Measurements from ENCODE around the gene TAF4B.

TAF4B gene

DNA sequence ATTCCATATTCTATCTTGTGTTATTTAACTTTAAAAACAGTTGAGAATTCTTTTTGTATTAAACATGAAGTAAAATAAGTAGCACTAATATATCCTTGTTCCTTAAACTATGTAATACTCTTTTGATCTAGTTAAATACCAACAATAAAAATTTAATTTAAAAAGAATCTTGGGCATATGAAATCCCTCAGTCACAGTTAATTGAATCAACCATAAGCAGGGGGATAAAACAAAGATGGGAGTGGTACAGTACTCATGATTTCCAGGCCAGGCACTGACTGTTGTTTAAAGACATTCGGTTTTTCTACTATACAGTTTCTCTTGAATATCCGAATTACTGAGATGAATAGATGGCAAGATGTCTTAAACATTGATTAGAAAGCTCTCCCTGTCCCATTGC lies 99.5 kb downstream of the TAF4B start:
- Histone ChIP-seq H3K27me3 (no peaks in the 10 kb centered on the region), H3K9me3 (no peaks in the 10 kb centered on the region), H3K4me2 (no peak overlapping the region), H3K4me3 (no peak overlapping the region), H3K36me3 (peaks cover 45% of the 10 kb centered on the region), H3K27ac (no peak overlapping the region), H3K4me1 (no peaks in the 10 kb centered on the region), H3K9ac (no peak overlapping the region), H4K20me1 (no peaks in the 10 kb centered on the region)
- TF ChIP-seq Cebpa-rat (IDR thresholded peaks at IDR 0.05), result no peak

DNA sequence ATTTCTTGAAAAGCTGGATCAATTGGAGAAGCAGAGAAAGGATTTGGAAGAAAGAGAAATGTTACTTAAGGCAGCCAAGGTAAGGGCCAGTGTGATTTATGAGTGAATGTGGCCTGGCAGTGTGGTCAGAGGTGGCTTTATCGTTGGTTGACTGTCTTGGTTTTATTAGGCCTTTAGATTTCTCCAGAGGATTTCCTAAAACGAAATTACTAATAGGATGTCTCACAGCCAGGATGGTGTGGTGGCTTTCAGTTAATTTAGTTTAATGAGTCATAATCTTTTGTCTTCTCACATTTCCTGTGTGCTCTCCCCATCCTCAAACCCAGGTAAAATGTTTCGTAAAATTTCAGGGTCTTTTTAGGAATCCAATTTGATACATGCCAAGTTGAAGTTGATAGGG lies 100.8 kb downstream of the TAF4B start:
- Histone ChIP-seq H3K4me2 (no peak overlapping the region), H3K36me3 (peaks cover 43% of the 10 kb centered on the region), H4K20me1 (no peaks in the 10 kb centered on the region), H3K9ac (no peak overlapping the region), H3K27ac (no peak overlapping the region), H3K9me3 (no peaks in the 10 kb centered on the region), H3K4me1 (no peaks in the 10 kb centered on the region), H3K4me3 (no peak overlapping the region), H3K27me3 (no peaks in the 10 kb centered on the region)
- TF ChIP-seq Cebpa-rat (IDR thresholded peaks at IDR 0.05), result no peak

DNA sequence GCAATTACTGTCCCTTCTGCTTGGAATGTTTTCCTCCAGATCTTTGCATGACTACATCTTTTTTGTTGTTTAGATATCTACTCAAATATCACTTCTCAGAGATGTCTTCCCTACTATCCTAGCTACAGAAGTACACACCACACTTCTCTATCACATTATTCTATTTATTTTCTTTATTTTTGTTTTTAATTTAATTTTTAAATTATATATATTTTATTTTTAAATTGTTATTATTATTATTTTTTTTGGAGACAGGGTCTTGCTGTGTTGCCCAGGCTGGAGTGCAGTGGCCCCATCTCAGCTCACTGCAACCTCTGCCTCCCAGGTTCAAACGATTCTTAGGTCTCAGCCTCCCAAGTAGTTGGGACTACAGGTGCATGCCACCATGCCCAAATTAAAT lies 106.7 kb downstream of the TAF4B start:
- H3K9me3 ChIP-seq, result no peaks in the 10 kb centered on the region
- H3K36me3 ChIP-seq, result peaks cover 50% of the 10 kb centered on the region
- H3K9ac ChIP-seq, result no peak overlapping the region
- H3K27ac ChIP-seq, result no peak overlapping the region
- H3K4me3 ChIP-seq, result no peak overlapping the region
- no peaks in the 10 kb centered on the region for H3K27me3 ChIP-seq
- no peaks in the 10 kb centered on the region for H3K4me1 ChIP-seq
- H4K20me1 ChIP-seq, result no peaks in the 10 kb centered on the region; the same call in 1 of the 2 replicates
- no peak overlapping the region for H3K4me2 ChIP-seq
- no peak for TF ChIP-seq Cebpa-rat (IDR thresholded peaks at IDR 0.05)

DNA sequence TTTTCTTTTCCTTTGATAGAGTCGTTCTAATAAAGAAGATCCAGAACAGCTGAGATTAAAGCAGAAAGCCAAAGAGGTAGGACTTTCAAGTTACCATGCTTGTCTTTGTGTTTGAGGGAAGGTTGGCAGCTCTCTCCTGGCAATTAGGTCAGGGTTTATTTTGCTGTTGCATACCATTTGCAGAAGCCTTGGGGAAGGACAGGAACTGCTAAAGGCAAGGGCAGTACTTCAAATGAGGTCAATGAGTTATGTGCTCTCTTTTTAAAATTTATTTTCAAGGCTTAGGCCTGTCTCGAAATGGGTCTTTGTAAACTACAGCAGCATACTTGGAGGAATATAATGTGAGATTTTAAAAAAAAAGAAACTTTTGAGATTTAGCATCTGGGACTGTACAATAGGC lies 108.9 kb downstream of the TAF4B start:
- H3K4me2 ChIP-seq, result no peak overlapping the region
- no peak overlapping the region for H3K27ac ChIP-seq
- no peaks in the 10 kb centered on the region; the same call in 1 of the 2 replicates for H4K20me1 ChIP-seq
- peaks cover 30% of the 10 kb centered on the region for H3K36me3 ChIP-seq
- H3K27me3 ChIP-seq, result no peaks in the 10 kb centered on the region
- H3K4me3 ChIP-seq, result no peak overlapping the region
- H3K9me3 ChIP-seq, result no peaks in the 10 kb centered on the region
- no peak overlapping the region for H3K9ac ChIP-seq
- no peak for TF ChIP-seq Cebpa-rat (IDR thresholded peaks at IDR 0.05)
- no peaks in the 10 kb centered on the region for H3K4me1 ChIP-seq

DNA sequence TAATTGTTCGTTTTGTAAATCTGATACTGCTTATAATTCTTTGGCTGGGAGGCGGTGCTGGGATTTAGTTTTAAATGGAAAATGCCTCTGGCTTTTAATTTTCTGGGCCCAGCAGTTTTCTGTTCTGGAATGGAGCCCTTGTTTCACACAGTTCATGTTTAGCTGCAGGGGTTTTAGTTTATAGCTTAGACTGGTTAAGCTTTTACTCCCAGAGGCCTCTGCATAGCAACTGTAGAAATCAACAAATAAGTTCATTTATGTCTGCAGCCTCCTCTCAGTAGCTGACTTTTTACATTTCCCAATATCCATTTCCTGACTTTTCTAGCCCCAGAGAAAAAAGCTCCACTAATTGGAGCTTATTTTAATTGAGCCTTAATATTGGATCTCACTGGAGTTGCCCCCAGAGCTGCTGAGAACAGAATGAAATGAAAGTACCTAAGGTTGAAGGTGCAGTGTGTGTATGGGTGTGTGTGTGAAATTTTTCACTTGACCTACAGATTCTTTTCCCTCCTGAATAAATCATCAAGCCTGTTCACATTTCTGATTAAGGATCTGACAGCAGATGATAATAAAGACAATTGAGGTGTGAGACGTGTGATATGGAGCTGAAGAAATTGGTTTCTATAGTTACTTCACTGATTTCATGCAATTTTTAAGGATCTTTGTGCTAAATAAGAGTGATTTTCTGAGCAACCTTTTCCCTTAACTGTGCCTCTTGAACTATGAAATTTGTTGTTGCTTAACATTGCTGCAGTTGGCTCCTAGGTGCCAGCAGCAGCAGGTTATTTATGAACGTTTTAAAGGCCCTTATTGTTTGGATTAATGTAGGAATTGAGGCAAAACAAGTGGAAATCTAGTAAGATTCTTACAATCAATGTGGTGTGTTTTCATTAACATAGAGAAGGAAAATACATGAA lies 109.6 kb downstream of the TAF4B start:
- no peak overlapping the region for H3K4me2 ChIP-seq
- H4K20me1 ChIP-seq, result no peaks in the 10 kb centered on the region; the same call in 1 of the 2 replicates
- H3K9ac ChIP-seq, result no peak overlapping the region
- no peaks in the 10 kb centered on the region for H3K9me3 ChIP-seq
- H3K4me1 ChIP-seq, result no peaks in the 10 kb centered on the region
- H3K36me3 ChIP-seq, result peaks cover 24% of the 10 kb centered on the region
- H3K4me3 ChIP-seq, result no peak overlapping the region
- no peak overlapping the region for H3K27ac ChIP-seq
- H3K27me3 ChIP-seq, result no peaks in the 10 kb centered on the region
- no peak for TF ChIP-seq Cebpa-rat (IDR thresholded peaks at IDR 0.05)

DNA sequence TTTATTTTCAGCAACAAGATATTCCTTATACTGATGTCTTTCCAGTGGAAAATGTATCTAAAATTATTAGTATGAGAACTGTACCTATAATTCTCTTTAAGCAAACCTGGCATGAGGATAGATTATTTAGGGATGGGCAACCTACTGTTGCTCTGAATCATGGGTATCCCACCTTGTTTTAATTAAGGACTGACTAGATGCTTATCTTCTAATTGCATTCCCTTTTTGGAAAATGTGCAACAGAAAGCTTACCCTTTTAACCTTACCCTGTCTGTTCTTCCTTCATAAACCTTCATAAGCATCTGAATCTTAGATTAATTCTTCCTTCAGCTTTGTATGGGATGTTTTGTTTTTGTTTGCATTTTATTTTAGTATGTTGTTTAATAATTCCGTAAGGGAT lies 110.3 kb downstream of the TAF4B start:
- TF ChIP-seq Cebpa-rat (IDR thresholded peaks at IDR 0.05), result no peak
- Histone ChIP-seq H3K4me1 (no peaks in the 10 kb centered on the region), H3K27me3 (no peaks in the 10 kb centered on the region), H3K27ac (no peak overlapping the region), H3K9ac (no peak overlapping the region), H3K4me2 (no peak overlapping the region), H4K20me1 (no peaks in the 10 kb centered on the region; the same call in 1 of the 2 replicates), H3K9me3 (no peaks in the 10 kb centered on the region), H3K36me3 (peaks cover 22% of the 10 kb centered on the region), H3K4me3 (no peak overlapping the region)

DNA sequence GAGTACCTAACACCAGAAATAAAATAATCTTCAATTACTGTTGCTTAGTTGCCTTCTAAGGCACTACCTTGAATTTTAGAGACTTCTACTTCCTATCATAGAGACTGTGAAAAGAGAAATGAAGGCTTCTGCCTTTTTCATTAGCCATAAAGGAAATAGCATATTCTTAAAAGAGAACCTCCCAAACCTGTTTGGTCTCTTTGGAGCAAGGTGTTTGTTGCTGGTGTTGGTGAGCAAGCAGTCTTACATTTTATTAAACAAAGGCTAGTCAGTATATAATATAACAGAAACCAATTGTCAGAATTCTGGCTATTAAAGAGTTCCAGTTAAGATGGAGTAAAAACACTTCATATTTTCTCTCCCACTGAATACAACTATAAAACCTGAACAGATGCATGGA lies 116.4 kb downstream of the TAF4B start:
- no peaks in the 10 kb centered on the region for H3K27me3 ChIP-seq
- no peak overlapping the region for H3K9ac ChIP-seq
- H3K9me3 ChIP-seq, result peaks cover 36% of the 10 kb centered on the region
- peaks cover 34% of the 10 kb centered on the region for H3K36me3 ChIP-seq
- H3K27ac ChIP-seq, result no peak overlapping the region
- H3K4me3 ChIP-seq, result no peak overlapping the region
- no peaks in the 10 kb centered on the region for H4K20me1 ChIP-seq
- TF ChIP-seq Cebpa-rat (IDR thresholded peaks at IDR 0.05), result no peak
- no peaks in the 10 kb centered on the region for H3K4me1 ChIP-seq
- no peak overlapping the region for H3K4me2 ChIP-seq

DNA sequence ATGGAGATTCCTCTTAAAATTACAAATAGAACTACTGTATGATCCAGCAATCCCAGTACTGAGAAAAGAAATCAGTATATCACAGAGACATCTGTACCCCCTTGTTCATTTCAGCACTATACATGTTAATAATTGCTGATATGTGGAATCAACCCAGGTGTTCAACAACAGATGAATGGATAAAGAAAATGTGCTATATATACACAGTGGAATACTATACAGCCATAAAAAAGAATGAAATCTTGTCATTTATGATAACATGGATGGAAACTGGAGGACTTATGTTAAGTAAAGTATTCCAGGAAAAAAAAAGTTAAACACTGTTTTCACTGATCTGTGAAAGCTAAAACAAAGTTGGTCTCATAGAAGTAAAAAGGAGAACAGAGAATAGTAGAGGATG lies 124.7 kb downstream of the TAF4B start:
- Histone ChIP-seq H3K4me3 (no peak overlapping the region), H3K36me3 (peaks cover 16% of the 10 kb centered on the region; the same call in 1 of the 2 replicates), H3K4me2 (no peak overlapping the region), H4K20me1 (no peaks in the 10 kb centered on the region; the same call in 1 of the 2 replicates), H3K9me3 (peaks cover 26% of the 10 kb centered on the region), H3K27me3 (no peaks in the 10 kb centered on the region), H3K27ac (no peak overlapping the region), H3K9ac (no peak overlapping the region), H3K4me1 (no peaks in the 10 kb centered on the region)
- no peak for TF ChIP-seq Cebpa-rat (IDR thresholded peaks at IDR 0.05)

DNA sequence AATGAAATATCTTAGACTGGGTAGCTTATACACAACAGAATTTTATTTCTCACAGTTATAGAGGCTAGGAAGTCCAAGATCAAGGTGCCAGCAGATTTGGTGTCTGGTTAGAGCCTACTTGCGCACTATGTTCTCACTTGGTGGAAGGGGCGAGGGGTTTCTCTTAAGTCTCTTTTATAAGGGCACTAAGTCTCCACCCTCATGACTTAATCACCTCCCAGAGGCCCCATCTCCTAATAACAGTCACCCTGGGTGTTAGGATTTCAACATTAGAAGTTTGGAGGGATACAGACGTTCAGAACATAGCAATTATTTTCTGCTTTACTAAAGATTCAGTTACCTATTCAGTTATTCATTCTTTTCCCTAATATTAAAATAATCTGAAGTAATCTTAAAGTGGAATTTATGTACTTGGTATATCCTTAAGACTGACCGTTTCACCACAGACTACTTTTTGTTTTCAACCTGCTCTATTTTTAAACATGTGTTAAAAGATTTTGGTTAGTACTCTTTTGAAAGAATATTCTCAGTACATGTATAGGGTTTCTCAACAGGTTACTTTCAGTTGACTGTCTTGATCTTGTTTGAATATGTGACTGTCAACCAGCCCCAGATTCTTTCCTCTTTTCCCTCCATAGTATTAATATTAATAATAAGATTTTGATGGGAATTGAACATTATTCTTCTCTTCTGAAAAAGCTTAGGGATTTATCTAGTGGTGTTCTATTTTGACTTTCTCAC lies 130.0 kb downstream of the TAF4B start:
- H3K4me2 ChIP-seq, result no peak overlapping the region
- no peak overlapping the region for H3K4me3 ChIP-seq
- H3K27me3 ChIP-seq, result no peaks in the 10 kb centered on the region
- no peaks in the 10 kb centered on the region for H3K9me3 ChIP-seq
- no peak for TF ChIP-seq Cebpa-rat (IDR thresholded peaks at IDR 0.05)
- no peaks in the 10 kb centered on the region; the same call in 1 of the 2 replicates for H4K20me1 ChIP-seq
- no peaks in the 10 kb centered on the region for H3K4me1 ChIP-seq
- H3K9ac ChIP-seq, result no peak overlapping the region
- H3K36me3 ChIP-seq, result peaks cover 13% of the 10 kb centered on the region
- no peak overlapping the region for H3K27ac ChIP-seq

DNA sequence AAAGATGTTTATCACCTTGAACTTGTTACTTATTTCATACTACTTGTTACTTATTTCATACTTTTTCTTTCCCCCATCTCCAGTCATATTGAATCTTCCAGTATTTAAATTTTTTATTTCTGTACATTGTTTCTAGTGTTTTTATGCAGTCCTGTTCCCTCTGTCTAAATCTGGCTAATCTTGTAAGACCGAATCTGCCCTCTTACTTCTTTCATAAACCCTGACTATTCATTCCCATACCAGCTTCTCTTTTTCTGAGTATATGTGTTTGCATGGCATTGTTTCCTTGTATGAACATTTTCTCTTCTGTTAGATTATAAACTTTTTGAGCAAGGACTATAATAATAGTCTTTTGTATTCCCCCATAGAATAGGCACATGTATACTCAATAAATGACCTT lies 131.7 kb downstream of the TAF4B start:
- Histone ChIP-seq H3K36me3 (peaks cover 13% of the 10 kb centered on the region), H4K20me1 (no peaks in the 10 kb centered on the region; the same call in 1 of the 2 replicates), H3K9ac (no peak overlapping the region), H3K27me3 (no peaks in the 10 kb centered on the region), H3K4me3 (no peak overlapping the region), H3K4me2 (no peak overlapping the region), H3K27ac (no peak overlapping the region), H3K9me3 (no peaks in the 10 kb centered on the region), H3K4me1 (no peaks in the 10 kb centered on the region)
- TF ChIP-seq Cebpa-rat (IDR thresholded peaks at IDR 0.05), result no peak

All from BLaER1 (cell line).